HEK293 (cell line): ENCODE measurements around the gene SLC25A44.

Experiments used
- BCL11B ChIP-seq: fragments of 450-650 bp; formaldehyde crosslinking; IDR thresholded peaks from 2 replicates; pipeline ENCODE4 v1.5.1; 2016; ENCODE audit warnings: low read depth, missing biosample characterization, missing genetic modification characterization
- KLF10 ChIP-seq: fragments of 450-650 bp; IDR thresholded peaks from 2 replicates; pipeline ENCODE4 v1.5.1; 2018; ENCODE audit warnings: missing biosample characterization, mild to moderate bottlenecking, missing genetic modification characterization
- KLF8 ChIP-seq: fragments of 450-650 bp; formaldehyde crosslinking; IDR thresholded peaks from 2 replicates; pipeline ENCODE4 v1.5.1; 2016; ENCODE audit warnings: missing biosample characterization, missing genetic modification characterization
- MZF1 ChIP-seq: fragments of 450-650 bp; formaldehyde crosslinking; IDR thresholded peaks from 2 replicates; pipeline ENCODE4 v1.5.1; 2017; ENCODE audit warnings: missing biosample characterization, missing genetic modification characterization, borderline replicate concordance
- PRDM1 ChIP-seq: fragments of 450-650 bp; formaldehyde crosslinking; IDR thresholded peaks from 2 replicates; pipeline ENCODE4; 2016; ENCODE audit warnings: missing biosample characterization, missing genetic modification characterization
- SETDB1 ChIP-seq: IDR thresholded peaks from one replicate; pipeline ENCODE4 v1.6.1; 2017; ENCODE audit warnings: mild to moderate bottlenecking, low read length, moderate library complexity, mixed read lengths; ENCODE audit not compliant: insufficient read length
- YY1 ChIP-seq: fragments of 450-650 bp; formaldehyde crosslinking; IDR thresholded peaks from 2 replicates; pipeline ENCODE4 v1.5.1; 2018; ENCODE audit warnings: missing biosample characterization, missing genetic modification characterization
- ZBTB1 ChIP-seq: fragments of 450-650 bp; formaldehyde crosslinking; IDR thresholded peaks from 2 replicates; pipeline ENCODE4 v1.5.1; 2016; ENCODE audit warnings: missing biosample characterization, missing genetic modification characterization
- ZBTB21 ChIP-seq: fragments of 450-650 bp; formaldehyde crosslinking; IDR thresholded peaks from 2 replicates; pipeline ENCODE4 v1.5.1; 2017; ENCODE audit warnings: missing biosample characterization, missing genetic modification characterization
- ZBTB8A ChIP-seq: fragments of 450-650 bp; formaldehyde crosslinking; IDR thresholded peaks from 2 replicates; pipeline ENCODE4 v1.5.1; 2016; ENCODE audit warnings: missing biosample characterization, missing genetic modification characterization
- ZFP3 ChIP-seq: fragments of 450-650 bp; formaldehyde crosslinking; IDR thresholded peaks from 2 replicates; pipeline ENCODE4 v1.5.1; 2016; ENCODE audit warnings: low read depth, missing biosample characterization, missing genetic modification characterization
- ZFP41 ChIP-seq: fragments of 450-650 bp; formaldehyde crosslinking; IDR thresholded peaks from 2 replicates; pipeline ENCODE4 v1.5.1; 2016; ENCODE audit warnings: missing biosample characterization, missing genetic modification characterization, borderline replicate concordance
- ZNF112 ChIP-seq: fragments of 450-650 bp; formaldehyde crosslinking; IDR thresholded peaks from 2 replicates; pipeline ENCODE4 v1.5.0; 2017; ENCODE audit warnings: missing biosample characterization, missing genetic modification characterization
- ZNF16 ChIP-seq: fragments of 450-650 bp; formaldehyde crosslinking; IDR thresholded peaks from 2 replicates; pipeline ENCODE4 v1.5.1; 2016; ENCODE audit warnings: low read depth, missing biosample characterization, missing genetic modification characterization
- ZNF184 ChIP-seq: fragments of 450-650 bp; IDR thresholded peaks from 2 replicates; pipeline ENCODE4 v1.5.1; 2018; ENCODE audit warnings: missing biosample characterization, mild to moderate bottlenecking, missing genetic modification characterization
- ZNF202 ChIP-seq: fragments of 450-650 bp; formaldehyde crosslinking; IDR thresholded peaks from 2 replicates; pipeline ENCODE4 v1.5.1; 2016; ENCODE audit warnings: missing biosample characterization, missing genetic modification characterization, borderline replicate concordance
- ZNF248 ChIP-seq: fragments of 450-650 bp; formaldehyde crosslinking; IDR thresholded peaks from 2 replicates; pipeline ENCODE4 v1.5.1; 2017; ENCODE audit warnings: missing biosample characterization, missing genetic modification characterization
- ZNF302 ChIP-seq: fragments of 450-650 bp; formaldehyde crosslinking; IDR thresholded peaks from 2 replicates; pipeline ENCODE4 v1.5.1; 2016; ENCODE audit warnings: missing biosample characterization, missing genetic modification characterization, low read depth
- ZNF350 ChIP-seq: fragments of 450-650 bp; formaldehyde crosslinking; IDR thresholded peaks from 2 replicates; pipeline ENCODE4 v1.5.0; 2017; ENCODE audit warnings: missing biosample characterization, mild to moderate bottlenecking, missing genetic modification characterization
- ZNF548 ChIP-seq: fragments of 450-650 bp; formaldehyde crosslinking; IDR thresholded peaks from 2 replicates; pipeline ENCODE4 v1.5.1; 2016; ENCODE audit warnings: missing biosample characterization, missing genetic modification characterization
- ZNF560 ChIP-seq: fragments of 450-650 bp; formaldehyde crosslinking; IDR thresholded peaks from 2 replicates; pipeline ENCODE4 v1.5.1; 2017; ENCODE audit warnings: missing biosample characterization, missing genetic modification characterization, borderline replicate concordance
- ZNF561 ChIP-seq: fragments of 450-650 bp; IDR thresholded peaks from 2 replicates; pipeline ENCODE4 v1.5.1; 2018; ENCODE audit warnings: missing biosample characterization, missing genetic modification characterization, borderline replicate concordance
- ZNF623 ChIP-seq: fragments of 450-650 bp; formaldehyde crosslinking; IDR thresholded peaks from 2 replicates; pipeline ENCODE4 v1.5.1; 2016; ENCODE audit warnings: missing biosample characterization, missing genetic modification characterization
- ZNF76 ChIP-seq: fragments of 450-650 bp; formaldehyde crosslinking; IDR thresholded peaks from 2 replicates; pipeline ENCODE4; 2016; ENCODE audit warnings: low read depth, missing biosample characterization, missing genetic modification characterization, borderline replicate concordance
- ZNF768 ChIP-seq: fragments of 450-650 bp; formaldehyde crosslinking; IDR thresholded peaks from 2 replicates; pipeline ENCODE4 v1.5.1; 2018; ENCODE audit warnings: missing biosample characterization, mild to moderate bottlenecking, missing genetic modification characterization
- ZNF785 ChIP-seq: fragments of 450-650 bp; formaldehyde crosslinking; IDR thresholded peaks from 2 replicates; pipeline ENCODE4 v1.5.1; 2016; ENCODE audit warnings: missing biosample characterization, missing genetic modification characterization
- ZNF791 ChIP-seq: fragments of 450-650 bp; formaldehyde crosslinking; IDR thresholded peaks from 2 replicates; pipeline ENCODE4 v1.5.1; 2016; ENCODE audit warnings: missing biosample characterization, missing genetic modification characterization
- ZNF837 ChIP-seq: fragments of 450-650 bp; formaldehyde crosslinking; IDR thresholded peaks from 2 replicates; pipeline ENCODE4 v1.5.1; 2016; ENCODE audit warnings: missing biosample characterization, missing genetic modification characterization
- ZSCAN30 ChIP-seq: fragments of 450-650 bp; IDR thresholded peaks from 2 replicates; pipeline ENCODE4 v1.5.1; 2018; ENCODE audit warnings: missing biosample characterization, mild to moderate bottlenecking, missing genetic modification characterization, moderate library complexity
- TF ChIP-seq, protein P1 (sequence below): fragments of 450-650 bp; formaldehyde crosslinking; IDR thresholded peaks from 2 replicates; pipeline ENCODE4 v1.5.1; 2016; ENCODE audit warnings: missing biosample characterization, missing genetic modification characterization
- TF ChIP-seq, protein P2 (sequence below): fragments of 450-650 bp; formaldehyde crosslinking; IDR thresholded peaks from 2 replicates; pipeline ENCODE4 v1.5.1; 2017; ENCODE audit warnings: missing biosample characterization, mild to moderate bottlenecking, missing genetic modification characterization, moderate library complexity
- TF ChIP-seq, protein P3 (sequence below): fragments of 450-650 bp; formaldehyde crosslinking; IDR thresholded peaks from 2 replicates; pipeline ENCODE4 v1.5.1; 2016; ENCODE audit warnings: missing biosample characterization, missing genetic modification characterization
- TF ChIP-seq, protein P4 (sequence below): fragments of 450-650 bp; formaldehyde crosslinking; IDR thresholded peaks from 2 replicates; pipeline ENCODE4; 2016; ENCODE audit warnings: missing biosample characterization, missing genetic modification characterization

Gene SLC25A44

DNA sequence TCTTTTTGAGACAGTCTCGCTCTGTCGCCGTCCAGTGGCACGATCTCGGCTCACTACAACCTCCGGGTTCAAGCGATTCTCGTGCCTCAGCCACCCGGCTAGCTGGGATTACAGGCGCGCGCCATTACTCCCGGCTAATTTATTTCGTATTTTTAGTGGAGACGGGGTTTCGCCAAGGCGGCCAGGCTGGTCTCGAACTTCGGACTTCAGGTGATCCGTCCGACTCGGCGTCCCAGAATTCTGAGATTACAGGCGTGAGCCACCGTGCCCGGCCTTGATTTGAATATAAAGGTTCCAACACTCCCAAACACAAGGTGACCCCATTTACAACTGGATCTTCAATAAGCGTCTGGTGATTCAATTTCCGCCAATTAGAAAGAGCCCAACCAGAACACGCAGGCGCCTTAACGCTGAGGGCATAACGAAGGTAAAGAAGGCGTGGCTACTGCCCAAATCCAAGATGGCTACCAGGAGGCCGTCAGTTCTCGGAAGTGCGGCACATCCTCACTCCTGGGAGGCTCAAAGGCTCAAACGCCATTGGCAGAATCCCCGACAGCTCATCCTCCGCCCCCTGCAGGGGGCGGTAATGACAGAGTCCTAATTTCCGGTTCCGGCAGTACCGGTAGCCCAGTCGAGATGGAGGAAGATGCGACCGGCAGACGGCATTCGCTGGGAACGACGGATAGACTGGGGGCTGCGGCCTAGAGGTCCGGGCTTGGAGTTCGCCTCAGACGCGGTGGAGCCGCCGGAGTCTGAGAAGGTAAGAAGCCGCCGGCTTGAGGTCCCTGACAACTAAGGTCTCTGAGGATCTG lies at the start of gene SLC25A44 (continued):
- TF ChIP-seq ZNF350 (tag by site-specific recombination) (no peak), MZF1 (tag by site-specific recombination) (no peak), ZBTB21 (peak; percentile 53; the same call in 1 of the 2 replicates), ZNF768 (tag by site-specific recombination) (no peak), ZNF302 (tag by site-specific recombination) (no peak), ZNF184 (tag by site-specific recombination) (no peak), ZNF623 (tag by site-specific recombination) (no peak), ZBTB8A (tag by site-specific recombination) (peak; percentile 45; the same call in 1 of the 2 replicates), ZNF837 (tag by site-specific recombination) (no peak), YY1 (tag by site-specific recombination) (peak; percentile 85), ZNF791 (tag by site-specific recombination) (no peak), KLF10 (tag by site-specific recombination) (no peak; the same call in 1 of the 2 replicates), ZNF561 (tag by site-specific recombination) (peak; percentile 25; the same call in 1 of the 2 replicates), ZNF248 (tag by site-specific recombination) (no peak), BCL11B (tag by site-specific recombination) (no peak), ZBTB1 (no peak), KLF8 (tag by site-specific recombination) (no peak), ZNF112 (tag by site-specific recombination) (no peak), ZFP3 (tag by site-specific recombination) (no peak), ZSCAN30 (peak; percentile 63; the same call in 1 of the 2 replicates), SETDB1 (no peak), ZFP41 (tag by site-specific recombination) (no peak), ZNF785 (tag by site-specific recombination) (no peak), ZNF16 (tag by site-specific recombination) (no peak), ZNF548 (tag by site-specific recombination) (no peak), ZNF560 (tag by site-specific recombination) (no peak), ZNF76 (tag by site-specific recombination) (peak; percentile 51), PRDM1 (tag by site-specific recombination) (no peak), ZNF202 (tag by site-specific recombination) (no peak)
- TF ChIP-seq, protein P1, sequence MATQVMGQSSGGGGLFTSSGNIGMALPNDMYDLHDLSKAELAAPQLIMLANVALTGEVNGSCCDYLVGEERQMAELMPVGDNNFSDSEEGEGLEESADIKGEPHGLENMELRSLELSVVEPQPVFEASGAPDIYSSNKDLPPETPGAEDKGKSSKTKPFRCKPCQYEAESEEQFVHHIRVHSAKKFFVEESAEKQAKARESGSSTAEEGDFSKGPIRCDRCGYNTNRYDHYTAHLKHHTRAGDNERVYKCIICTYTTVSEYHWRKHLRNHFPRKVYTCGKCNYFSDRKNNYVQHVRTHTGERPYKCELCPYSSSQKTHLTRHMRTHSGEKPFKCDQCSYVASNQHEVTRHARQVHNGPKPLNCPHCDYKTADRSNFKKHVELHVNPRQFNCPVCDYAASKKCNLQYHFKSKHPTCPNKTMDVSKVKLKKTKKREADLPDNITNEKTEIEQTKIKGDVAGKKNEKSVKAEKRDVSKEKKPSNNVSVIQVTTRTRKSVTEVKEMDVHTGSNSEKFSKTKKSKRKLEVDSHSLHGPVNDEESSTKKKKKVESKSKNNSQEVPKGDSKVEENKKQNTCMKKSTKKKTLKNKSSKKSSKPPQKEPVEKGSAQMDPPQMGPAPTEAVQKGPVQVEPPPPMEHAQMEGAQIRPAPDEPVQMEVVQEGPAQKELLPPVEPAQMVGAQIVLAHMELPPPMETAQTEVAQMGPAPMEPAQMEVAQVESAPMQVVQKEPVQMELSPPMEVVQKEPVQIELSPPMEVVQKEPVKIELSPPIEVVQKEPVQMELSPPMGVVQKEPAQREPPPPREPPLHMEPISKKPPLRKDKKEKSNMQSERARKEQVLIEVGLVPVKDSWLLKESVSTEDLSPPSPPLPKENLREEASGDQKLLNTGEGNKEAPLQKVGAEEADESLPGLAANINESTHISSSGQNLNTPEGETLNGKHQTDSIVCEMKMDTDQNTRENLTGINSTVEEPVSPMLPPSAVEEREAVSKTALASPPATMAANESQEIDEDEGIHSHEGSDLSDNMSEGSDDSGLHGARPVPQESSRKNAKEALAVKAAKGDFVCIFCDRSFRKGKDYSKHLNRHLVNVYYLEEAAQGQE (tag by site-specific recombination), result no peak
- TF ChIP-seq, protein P2, sequence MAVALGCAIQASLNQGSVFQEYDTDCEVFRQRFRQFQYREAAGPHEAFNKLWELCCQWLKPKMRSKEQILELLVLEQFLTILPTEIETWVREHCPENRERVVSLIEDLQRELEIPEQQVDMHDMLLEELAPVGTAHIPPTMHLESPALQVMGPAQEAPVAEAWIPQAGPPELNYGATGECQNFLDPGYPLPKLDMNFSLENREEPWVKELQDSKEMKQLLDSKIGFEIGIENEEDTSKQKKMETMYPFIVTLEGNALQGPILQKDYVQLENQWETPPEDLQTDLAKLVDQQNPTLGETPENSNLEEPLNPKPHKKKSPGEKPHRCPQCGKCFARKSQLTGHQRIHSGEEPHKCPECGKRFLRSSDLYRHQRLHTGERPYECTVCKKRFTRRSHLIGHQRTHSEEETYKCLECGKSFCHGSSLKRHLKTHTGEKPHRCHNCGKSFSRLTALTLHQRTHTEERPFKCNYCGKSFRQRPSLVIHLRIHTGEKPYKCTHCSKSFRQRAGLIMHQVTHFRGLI (tag by site-specific recombination), result peak; percentile 89; the same call in 1 of the 2 replicates
- TF ChIP-seq, protein P3, sequence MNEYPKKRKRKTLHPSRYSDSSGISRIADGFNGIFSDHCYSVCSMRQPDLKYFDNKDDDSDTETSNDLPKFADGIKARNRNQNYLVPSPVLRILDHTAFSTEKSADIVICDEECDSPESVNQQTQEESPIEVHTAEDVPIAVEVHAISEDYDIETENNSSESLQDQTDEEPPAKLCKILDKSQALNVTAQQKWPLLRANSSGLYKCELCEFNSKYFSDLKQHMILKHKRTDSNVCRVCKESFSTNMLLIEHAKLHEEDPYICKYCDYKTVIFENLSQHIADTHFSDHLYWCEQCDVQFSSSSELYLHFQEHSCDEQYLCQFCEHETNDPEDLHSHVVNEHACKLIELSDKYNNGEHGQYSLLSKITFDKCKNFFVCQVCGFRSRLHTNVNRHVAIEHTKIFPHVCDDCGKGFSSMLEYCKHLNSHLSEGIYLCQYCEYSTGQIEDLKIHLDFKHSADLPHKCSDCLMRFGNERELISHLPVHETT (tag by site-specific recombination), result peak; percentile 55; the same call in 1 of the 2 replicates
- TF ChIP-seq, protein P4, sequence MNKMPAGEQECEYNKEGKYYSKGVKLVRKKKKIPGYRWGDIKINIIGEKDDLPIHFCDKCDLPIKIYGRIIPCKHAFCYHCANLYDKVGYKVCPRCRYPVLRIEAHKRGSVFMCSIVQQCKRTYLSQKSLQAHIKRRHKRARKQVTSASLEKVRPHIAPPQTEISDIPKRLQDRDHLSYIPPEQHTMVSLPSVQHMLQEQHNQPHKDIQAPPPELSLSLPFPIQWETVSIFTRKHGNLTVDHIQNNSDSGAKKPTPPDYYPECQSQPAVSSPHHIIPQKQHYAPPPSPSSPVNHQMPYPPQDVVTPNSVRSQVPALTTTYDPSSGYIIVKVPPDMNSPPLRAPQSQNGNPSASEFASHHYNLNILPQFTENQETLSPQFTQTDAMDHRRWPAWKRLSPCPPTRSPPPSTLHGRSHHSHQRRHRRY (tag by site-specific recombination), result no peak
